ENCODE results near the gene ZRANB3. TPM values are rescaled to one million over a fixed set of nuclear protein-coding genes. Genes with fewer than 3 reads are reported as not detected.
A peak's percentile ranks its signal among the peaks of the same experiment; 100 is the strongest.
"Not testable (repeated sequence)": the region's sequence is repeated elsewhere in the genome, so short reads cannot be mapped to it uniquely, and the experiment has no call there.

ZRANB3 gene
- total RNA-seq, 1 donor from 2014 or later: 8.9 TPM

- TF ChIP-seq EZH2 (IDR thresholded peaks at IDR 0.05; ENCODE audit: insufficient read depth, low read length) (no peak), CTCF (IDR thresholded peaks at IDR 0.05; ENCODE audit: insufficient read depth, low read depth, low read length) (no peak)
- Mint-ChIP-seq H3K27me3 (ENCODE audit: low read depth, unreplicated experiment) (no peaks in the 10 kb centered on the region), H3K4me3 (ENCODE audit: unreplicated experiment) (no peak overlapping the region), H3K4me1 (ENCODE audit: low read depth, unreplicated experiment) (no peaks in the 10 kb centered on the region), H3K36me3 (ENCODE audit: low read depth, unreplicated experiment) (peaks cover 8% of the 10 kb centered on the region), H3K27ac (ENCODE audit: unreplicated experiment) (no peak overlapping the region), H3K9me3 (ENCODE audit: unreplicated experiment) (peaks cover 13% of the 10 kb centered on the region)
- Histone ChIP-seq H4K20me1 (ENCODE audit: insufficient read depth, low read length) (no peaks in the 10 kb centered on the region), H3K9me3 (ENCODE audit: insufficient read depth, low read depth, low read length) (peaks cover 5% of the 10 kb centered on the region), H2AFZ (ENCODE audit: low read depth, low read length) (no peak overlapping the region), H3K9ac (ENCODE audit: low read length) (no peak overlapping the region), H3K27ac (ENCODE audit: low read depth, low read length) (no peak overlapping the region), H3K27me3 (ENCODE audit: insufficient read depth, low read length) (no peaks in the 10 kb centered on the region), H3K4me3 (ENCODE audit: insufficient read depth, low read depth, low read length) (no peak overlapping the region), H3K36me3 (ENCODE audit: insufficient read depth, low read length) (no peaks in the 10 kb centered on the region), H3K4me1 (ENCODE audit: insufficient read depth, low read length) (no peaks in the 10 kb centered on the region), H3K4me2 (ENCODE audit: low read length) (no peak overlapping the region), H3K79me2 (ENCODE audit: insufficient read depth, low read length) (no peaks in the 10 kb centered on the region)
- FAIRE-seq (no peak), DNase-seq (ENCODE audit: low read depth) (peak; percentile 0)
These were observed 181.1 kb downstream of the ZRANB3 start for GRCh38 chr2:135349941-135350340.

DNA sequence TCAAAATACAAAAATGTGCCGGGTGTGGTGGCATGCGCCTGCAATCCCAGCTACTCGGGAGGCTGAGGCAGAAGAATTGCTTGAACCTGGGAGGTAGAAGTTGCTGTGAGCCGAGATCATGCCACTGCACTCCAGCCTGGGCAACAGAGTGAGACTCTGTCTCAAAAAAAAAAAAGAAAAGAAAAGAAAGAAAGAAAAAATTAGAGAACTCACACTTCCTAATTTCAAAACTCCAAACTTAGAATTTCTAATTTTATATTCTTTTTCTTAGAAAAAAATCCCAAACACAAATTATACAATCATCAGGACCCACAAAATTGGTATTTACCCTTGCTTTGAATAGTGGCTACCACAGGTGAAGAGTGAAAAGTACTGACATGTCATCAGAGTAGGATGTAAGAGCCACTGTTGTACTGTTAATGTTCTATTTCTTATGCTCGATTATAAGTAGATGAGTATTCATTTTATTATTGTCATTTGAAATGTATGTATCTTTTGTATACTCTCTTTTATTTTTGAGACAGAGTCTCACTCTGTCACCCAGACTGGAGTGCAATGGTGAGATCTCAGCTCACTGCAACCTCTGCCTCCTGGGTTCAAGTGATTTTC, 182.8 kb downstream of the ZRANB3 start:
- peaks cover 13% of the 10 kb centered on the region for H3K9me3 Mint-ChIP-seq (ENCODE audit: unreplicated experiment)
- not testable (repeated sequence) for H4K20me1 ChIP-seq (ENCODE audit: insufficient read depth, low read length); H3K79me2 ChIP-seq (ENCODE audit: insufficient read depth, low read length); H3K9me3 ChIP-seq (ENCODE audit: insufficient read depth, low read depth, low read length); H3K4me3 ChIP-seq (ENCODE audit: insufficient read depth, low read depth, low read length); H3K27me3 ChIP-seq (ENCODE audit: insufficient read depth, low read length); H3K27ac ChIP-seq (ENCODE audit: low read depth, low read length); H3K9ac ChIP-seq (ENCODE audit: low read length); FAIRE-seq; H3K27ac Mint-ChIP-seq (ENCODE audit: unreplicated experiment); H3K4me2 ChIP-seq (ENCODE audit: low read length); H3K27me3 Mint-ChIP-seq (ENCODE audit: low read depth, unreplicated experiment); H3K36me3 ChIP-seq (ENCODE audit: insufficient read depth, low read length); H3K4me1 ChIP-seq (ENCODE audit: insufficient read depth, low read length); H3K4me1 Mint-ChIP-seq (ENCODE audit: low read depth, unreplicated experiment); H3K4me3 Mint-ChIP-seq (ENCODE audit: unreplicated experiment); H3K36me3 Mint-ChIP-seq (ENCODE audit: low read depth, unreplicated experiment); DNase-seq (ENCODE audit: low read depth); H2AFZ ChIP-seq (ENCODE audit: low read depth, low read length)

GRCh38 chr2:135337071-135337470, 193.9 kb downstream of the ZRANB3 start:
- no peaks in the 10 kb centered on the region for H3K79me2 ChIP-seq (ENCODE audit: insufficient read depth, low read length)
- H3K4me1 Mint-ChIP-seq (ENCODE audit: low read depth, unreplicated experiment): no peaks in the 10 kb centered on the region
- H3K9ac ChIP-seq (ENCODE audit: low read length): no peak overlapping the region
- H3K36me3 Mint-ChIP-seq (ENCODE audit: low read depth, unreplicated experiment): peaks cover 8% of the 10 kb centered on the region
- TF ChIP-seq CTCF (IDR thresholded peaks at IDR 0.05; ENCODE audit: insufficient read depth, low read depth, low read length): no peak
- TF ChIP-seq EZH2 (IDR thresholded peaks at IDR 0.05; ENCODE audit: insufficient read depth, low read length): no peak
- no peak overlapping the region for H3K4me2 ChIP-seq (ENCODE audit: low read length)
- peaks cover 6% of the 10 kb centered on the region for H3K9me3 Mint-ChIP-seq (ENCODE audit: unreplicated experiment)
- DNase-seq (ENCODE audit: low read depth) (peak; percentile 1), FAIRE-seq (no peak)
- no peak overlapping the region for H2AFZ ChIP-seq (ENCODE audit: low read depth, low read length)
- H3K27me3 ChIP-seq (ENCODE audit: insufficient read depth, low read length): no peaks in the 10 kb centered on the region
- no peaks in the 10 kb centered on the region for H3K4me1 ChIP-seq (ENCODE audit: insufficient read depth, low read length)
- no peaks in the 10 kb centered on the region for H3K9me3 ChIP-seq (ENCODE audit: insufficient read depth, low read depth, low read length)
- no peaks in the 10 kb centered on the region for H3K36me3 ChIP-seq (ENCODE audit: insufficient read depth, low read length)
- H4K20me1 ChIP-seq (ENCODE audit: insufficient read depth, low read length): no peaks in the 10 kb centered on the region
- no peak overlapping the region for H3K4me3 Mint-ChIP-seq (ENCODE audit: unreplicated experiment)
- no peak overlapping the region for H3K4me3 ChIP-seq (ENCODE audit: insufficient read depth, low read depth, low read length)
- no peak overlapping the region for H3K27ac Mint-ChIP-seq (ENCODE audit: unreplicated experiment)
- H3K27ac ChIP-seq (ENCODE audit: low read depth, low read length): no peak overlapping the region
- no peaks in the 10 kb centered on the region for H3K27me3 Mint-ChIP-seq (ENCODE audit: low read depth, unreplicated experiment)
